Osteoblast (primary cell): ENCODE results near the gene PRR33. TPM values are rescaled to one million over a fixed set of nuclear protein-coding genes. Genes with fewer than 3 reads are reported as not detected.

Source experiments
- DNase-seq: peaks from one replicate; pipeline ENCODE4 v3.0.0; 2011; ENCODE audit warnings: low spot score, mixed read lengths; ENCODE audit not compliant: insufficient read length; ENCODE audit errors: missing footprints
- H2AFZ ChIP-seq: 2 replicates; pipeline ENCODE4 v1.6.0; 2011; ENCODE audit warnings: mild to moderate bottlenecking, low read length
- H3K27ac ChIP-seq: 2 replicates; pipeline ENCODE4 v1.5.1; 2011; ENCODE audit warnings: mild to moderate bottlenecking, low read depth, low read length, moderate library complexity
- H3K27me3 ChIP-seq: 2 replicates; pipeline ENCODE4 v1.6.0; 2012; ENCODE audit warnings: mild to moderate bottlenecking, control low read depth, inconsistent platforms, low read length, moderate library complexity; ENCODE audit not compliant: insufficient read depth
- H3K36me3 ChIP-seq: 2 replicates; pipeline ENCODE4 v1.5.1; 2011; ENCODE audit warnings: mild to moderate bottlenecking, low read length, control low read depth, moderate library complexity; ENCODE audit not compliant: insufficient read depth
- H3K4me1 ChIP-seq: 2 replicates; pipeline ENCODE4 v1.5.1; 2011; ENCODE audit warnings: mild to moderate bottlenecking, low read length, control low read depth, moderate library complexity; ENCODE audit not compliant: insufficient read depth
- H3K4me2 ChIP-seq: 2 replicates; pipeline ENCODE4 v1.6.0; 2011; ENCODE audit warnings: mild to moderate bottlenecking, low read length; ENCODE audit not compliant: insufficient read depth
- H3K4me3 ChIP-seq: fragments of 200-600 bp; sonication (generic); 3 replicates; pipeline ENCODE4 v1.5.1; 2012; ENCODE audit warnings: mild to moderate bottlenecking, low read length, inconsistent platforms; ENCODE audit not compliant: insufficient read depth
- H3K79me2 ChIP-seq: 2 replicates; pipeline ENCODE4 v1.6.0; 2012; ENCODE audit warnings: mild to moderate bottlenecking, low read length, control low read depth, inconsistent platforms; ENCODE audit not compliant: insufficient read depth
- H3K9me3 ChIP-seq: 2 replicates; pipeline ENCODE4 v1.5.1; 2011; ENCODE audit warnings: low read depth, low read length, control low read depth
- H4K20me1 ChIP-seq: 2 replicates; pipeline ENCODE4 v1.6.0; 2012; ENCODE audit warnings: mild to moderate bottlenecking, low read length, control low read depth; ENCODE audit not compliant: insufficient read depth
- CTCF ChIP-seq: IDR thresholded peaks from 2 replicates; pipeline ENCODE4 v1.5.1; 2011; ENCODE audit warnings: mild to moderate bottlenecking, low read depth, low read length, moderate library complexity; ENCODE audit errors: extremely low read depth
- total RNA-seq: library from RNA; depleted of rRNA; stranded (reverse); fragments of >200 nt; gene quantifications from 2 replicates; pipeline ENCODE4 v1.2.3, GENCODE V29; 2012

The PRR33 gene
- total RNA-seq, 1 donor, result not detected

- no peak overlapping the region for H3K27ac ChIP-seq
- no peaks in the 10 kb centered on the region for H3K27me3 ChIP-seq
- no peaks in the 10 kb centered on the region for H3K79me2 ChIP-seq
- H4K20me1 ChIP-seq, result no peaks in the 10 kb centered on the region
- TF ChIP-seq CTCF, result no peak
- no peaks in the 10 kb centered on the region for H3K4me1 ChIP-seq
- H3K4me3 ChIP-seq, result no peak overlapping the region
- DNase-seq, result no peak
- H3K36me3 ChIP-seq, result no peaks in the 10 kb centered on the region
- H3K9me3 ChIP-seq, result no peaks in the 10 kb centered on the region
- H2AFZ ChIP-seq, result no peak overlapping the region
- no peak overlapping the region for H3K4me2 ChIP-seq
Observed at GRCh38 chr11:1852271-1852876, 39.3 kb downstream of the PRR33 start.

- no peak for TF ChIP-seq CTCF
- Histone ChIP-seq H3K4me1 (no peaks in the 10 kb centered on the region), H3K9me3 (no peaks in the 10 kb centered on the region), H3K27me3 (no peaks in the 10 kb centered on the region), H3K79me2 (no peaks in the 10 kb centered on the region), H2AFZ (no peak overlapping the region), H3K27ac (no peak overlapping the region), H3K4me2 (no peak overlapping the region), H4K20me1 (no peaks in the 10 kb centered on the region), H3K36me3 (no peaks in the 10 kb centered on the region), H3K4me3 (no peak overlapping the region)
- no peak for DNase-seq
Observed at GRCh38 chr11:1851468-1852180, 40.1 kb downstream of the PRR33 start.

- no peak for DNase-seq
- Histone ChIP-seq H3K4me3 (no peak overlapping the region), H3K79me2 (no peaks in the 10 kb centered on the region), H2AFZ (no peak overlapping the region), H3K27ac (no peak overlapping the region), H3K27me3 (no peaks in the 10 kb centered on the region), H3K36me3 (no peaks in the 10 kb centered on the region), H3K4me2 (no peak overlapping the region), H3K9me3 (no peaks in the 10 kb centered on the region), H3K4me1 (no peaks in the 10 kb centered on the region), H4K20me1 (no peaks in the 10 kb centered on the region)
- TF ChIP-seq CTCF, result no peak
Observed at GRCh38 chr11:1848640-1849430, 42.9 kb downstream of the PRR33 start.
